Measurements from ENCODE around the gene FHIT.

DNA sequence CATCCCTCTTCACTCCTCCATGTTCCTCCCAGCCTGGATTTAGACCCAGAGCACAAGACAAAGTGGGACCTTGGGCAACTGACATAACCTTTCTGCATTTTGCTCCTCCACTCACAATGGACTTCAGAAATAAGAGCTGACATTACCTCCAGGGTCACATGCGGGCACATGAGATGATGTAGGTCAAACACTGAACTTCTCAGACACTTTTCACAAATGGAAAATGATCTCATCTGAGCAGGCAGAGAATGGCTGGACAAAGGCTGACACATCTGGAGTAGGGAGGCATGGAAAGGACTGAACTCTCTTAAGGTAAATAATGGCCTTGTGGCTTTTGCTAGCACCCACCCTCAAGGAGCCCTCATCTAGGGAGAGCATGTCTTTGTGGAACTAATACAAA lies 1352.2 kb downstream of the FHIT start:
- TF ChIP-seq, protein P1, sequence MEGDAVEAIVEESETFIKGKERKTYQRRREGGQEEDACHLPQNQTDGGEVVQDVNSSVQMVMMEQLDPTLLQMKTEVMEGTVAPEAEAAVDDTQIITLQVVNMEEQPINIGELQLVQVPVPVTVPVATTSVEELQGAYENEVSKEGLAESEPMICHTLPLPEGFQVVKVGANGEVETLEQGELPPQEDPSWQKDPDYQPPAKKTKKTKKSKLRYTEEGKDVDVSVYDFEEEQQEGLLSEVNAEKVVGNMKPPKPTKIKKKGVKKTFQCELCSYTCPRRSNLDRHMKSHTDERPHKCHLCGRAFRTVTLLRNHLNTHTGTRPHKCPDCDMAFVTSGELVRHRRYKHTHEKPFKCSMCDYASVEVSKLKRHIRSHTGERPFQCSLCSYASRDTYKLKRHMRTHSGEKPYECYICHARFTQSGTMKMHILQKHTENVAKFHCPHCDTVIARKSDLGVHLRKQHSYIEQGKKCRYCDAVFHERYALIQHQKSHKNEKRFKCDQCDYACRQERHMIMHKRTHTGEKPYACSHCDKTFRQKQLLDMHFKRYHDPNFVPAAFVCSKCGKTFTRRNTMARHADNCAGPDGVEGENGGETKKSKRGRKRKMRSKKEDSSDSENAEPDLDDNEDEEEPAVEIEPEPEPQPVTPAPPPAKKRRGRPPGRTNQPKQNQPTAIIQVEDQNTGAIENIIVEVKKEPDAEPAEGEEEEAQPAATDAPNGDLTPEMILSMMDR (IDR thresholded peaks at IDR 0.05) = no peak
- no peak for TF ChIP-seq EZH2 (IDR thresholded peaks at IDR 0.05)

All from neural progenitor cell (in vitro differentiated cells).